Epithelial cell of prostate (primary cell): ENCODE data around the gene HOXD9.

Experiments used
- DNase-seq: peaks from one replicate; pipeline ENCODE4 v3.0.0-alpha.2; 2011; ENCODE audit warnings: low read depth, low spot score
- H3K27ac ChIP-seq: fragments of 450-650 bp; 2 replicates; pipeline ENCODE4 v1.5.1; 2017; ENCODE audit warnings: mild to moderate bottlenecking

Gene HOXD9

DNA sequence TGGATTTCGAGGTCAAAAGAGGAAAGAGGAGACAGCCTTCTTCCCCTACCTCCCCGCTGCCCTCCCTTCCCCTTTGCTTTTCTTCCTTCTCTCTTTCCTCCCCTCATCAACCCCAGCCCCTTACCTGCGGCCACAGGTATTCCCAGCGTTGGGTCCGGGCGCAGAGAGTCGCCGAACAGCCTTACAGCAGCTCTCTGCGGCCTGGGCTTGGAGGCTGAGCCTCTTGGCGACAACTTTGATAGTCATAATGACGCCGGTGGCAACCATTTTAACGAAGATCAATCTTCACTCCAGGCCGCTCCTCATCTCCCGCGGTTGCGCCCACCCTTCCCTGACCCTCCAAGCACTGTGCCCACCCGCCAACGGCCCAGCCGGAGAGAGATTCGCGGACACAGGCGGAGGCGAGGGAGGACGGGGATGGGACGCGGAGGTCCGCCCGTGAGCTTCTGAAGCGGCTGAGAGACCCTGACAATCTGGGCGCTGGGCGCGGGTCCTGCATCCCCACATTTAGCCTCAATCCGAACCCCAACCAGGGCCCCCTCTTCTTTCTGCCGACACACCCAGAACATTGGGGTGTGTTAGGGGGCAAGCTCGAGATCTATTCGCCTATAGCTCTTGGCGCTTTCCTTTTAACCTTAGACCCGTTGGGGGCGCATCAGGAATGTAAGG, 37.3 kb upstream of the HOXD9 start:
- H3K27ac ChIP-seq = no peak overlapping the region
- no peak for DNase-seq

DNA sequence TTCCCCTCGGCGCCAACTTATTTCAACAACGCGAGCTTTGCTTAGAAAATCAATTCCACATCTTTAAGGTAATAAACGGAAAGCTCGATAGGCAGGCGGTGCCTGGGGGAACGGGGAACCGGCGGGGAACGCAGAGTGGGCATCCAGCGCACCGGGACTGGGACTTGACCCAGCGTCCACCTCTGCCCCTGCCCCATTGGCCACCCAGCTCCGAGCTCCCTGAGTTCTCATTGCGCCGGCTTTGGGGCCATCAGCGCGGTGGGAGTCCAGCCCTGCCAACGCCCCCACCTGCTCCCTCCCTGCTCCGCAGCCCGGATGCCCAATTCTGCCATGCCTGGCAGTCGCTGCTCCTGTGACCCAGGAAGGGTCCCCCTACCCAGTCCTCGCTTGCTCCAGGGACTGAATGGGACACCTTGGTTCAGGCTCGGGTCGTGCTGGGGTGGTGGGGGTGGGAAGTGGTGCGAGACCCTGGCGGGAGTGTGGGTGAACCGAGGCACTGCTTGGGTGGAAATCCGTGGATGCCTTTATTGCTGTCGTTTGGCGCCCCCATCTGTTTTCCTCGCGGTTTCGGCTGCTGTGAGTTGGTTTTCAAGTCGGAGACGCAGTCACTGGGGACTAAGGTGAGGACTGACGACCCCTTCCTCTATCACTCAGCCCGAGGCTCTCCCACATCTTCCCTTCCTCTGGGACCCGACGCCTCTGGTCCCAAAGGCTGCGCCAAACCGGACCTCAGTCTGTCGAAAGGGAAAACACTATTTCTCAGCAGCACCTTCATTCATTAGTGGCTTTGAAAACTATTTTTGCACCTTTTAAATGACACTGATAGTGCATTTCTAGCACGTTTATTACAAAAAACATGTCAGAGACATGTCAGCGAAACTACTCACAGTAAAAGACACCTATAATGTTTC, 36.4 kb upstream of the HOXD9 start:
- no peak overlapping the region for H3K27ac ChIP-seq
- DNase-seq = no peak

DNA sequence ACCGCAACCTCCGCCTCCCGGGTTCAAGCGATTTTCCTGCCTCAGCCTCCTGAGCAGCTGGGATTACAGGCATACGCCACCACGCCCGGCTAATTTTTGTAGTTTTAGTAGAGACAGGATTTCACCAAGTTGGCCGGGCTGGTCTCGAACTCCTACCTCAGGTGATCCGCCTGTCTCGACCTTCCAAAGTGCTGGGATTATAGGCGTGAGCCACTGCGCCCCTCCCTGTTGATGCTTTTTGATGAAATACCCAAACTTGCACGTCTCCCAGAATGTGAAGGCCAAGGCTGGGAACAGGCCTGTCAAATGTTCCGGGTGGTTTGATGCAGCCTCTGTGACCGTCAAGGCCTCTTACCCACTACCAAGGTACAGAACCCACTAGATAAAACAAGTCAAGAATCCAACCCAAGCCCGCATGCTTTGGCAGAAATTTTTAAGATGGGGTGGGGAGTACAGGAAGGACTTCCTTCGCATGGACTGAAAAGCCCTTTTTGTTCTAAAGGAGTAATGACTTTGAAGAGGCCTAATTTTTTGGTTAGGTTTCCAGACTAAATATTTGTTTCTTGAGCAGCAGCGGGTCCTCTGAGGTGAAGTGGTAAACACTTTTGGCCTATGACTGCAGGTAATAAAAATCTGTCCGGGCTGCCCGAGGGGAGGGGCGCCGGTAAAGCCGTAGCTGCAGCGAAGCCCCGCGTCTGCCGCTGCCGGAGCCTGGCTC, 35.0 kb upstream of the HOXD9 start:
- no peak overlapping the region for H3K27ac ChIP-seq
- DNase-seq = no peak

DNA sequence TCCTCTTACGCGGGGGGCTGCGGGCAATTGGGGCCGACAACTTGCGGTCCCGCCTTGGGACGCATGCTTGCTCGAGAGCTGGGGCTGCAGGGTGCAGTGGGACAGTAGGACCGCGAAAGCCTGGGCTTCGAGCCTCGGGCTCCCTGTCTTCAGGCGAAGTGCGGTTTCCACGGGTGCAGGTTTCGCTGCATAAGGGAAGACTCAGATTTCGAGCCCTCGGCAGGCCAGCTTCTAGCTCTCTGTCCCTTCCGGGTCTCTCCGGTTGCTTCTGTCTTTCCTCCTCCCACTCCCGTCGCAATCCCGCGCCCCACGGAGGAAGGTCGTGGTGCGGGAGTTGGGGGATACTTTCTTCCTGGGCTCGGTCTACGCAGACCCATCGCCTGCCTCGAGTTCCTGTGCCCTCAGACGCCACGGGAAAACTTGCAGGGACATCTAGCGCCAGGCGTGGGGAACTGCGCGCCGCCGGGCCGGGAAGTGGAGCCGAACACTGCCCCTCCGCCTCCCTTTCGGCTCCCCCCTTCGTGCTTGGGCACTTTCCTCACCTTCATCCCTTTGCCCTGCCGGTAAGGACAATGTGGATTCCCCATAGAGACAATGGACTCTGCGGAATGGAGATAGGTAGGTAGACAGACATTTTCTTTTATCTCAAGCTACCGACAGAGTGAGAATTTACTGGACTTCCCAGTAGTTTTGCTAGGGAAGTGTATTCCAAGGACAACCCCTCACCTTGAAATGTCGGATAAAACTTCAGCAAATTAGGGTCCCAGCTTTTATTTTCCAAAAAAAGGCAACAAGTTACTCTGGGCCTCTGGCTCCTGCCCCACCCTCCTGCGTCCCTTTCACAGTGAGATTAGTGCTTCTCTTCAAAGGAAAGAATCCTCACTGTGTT, 34.2 kb upstream of the HOXD9 start:
- no peak overlapping the region for H3K27ac ChIP-seq
- DNase-seq = no peak

DNA sequence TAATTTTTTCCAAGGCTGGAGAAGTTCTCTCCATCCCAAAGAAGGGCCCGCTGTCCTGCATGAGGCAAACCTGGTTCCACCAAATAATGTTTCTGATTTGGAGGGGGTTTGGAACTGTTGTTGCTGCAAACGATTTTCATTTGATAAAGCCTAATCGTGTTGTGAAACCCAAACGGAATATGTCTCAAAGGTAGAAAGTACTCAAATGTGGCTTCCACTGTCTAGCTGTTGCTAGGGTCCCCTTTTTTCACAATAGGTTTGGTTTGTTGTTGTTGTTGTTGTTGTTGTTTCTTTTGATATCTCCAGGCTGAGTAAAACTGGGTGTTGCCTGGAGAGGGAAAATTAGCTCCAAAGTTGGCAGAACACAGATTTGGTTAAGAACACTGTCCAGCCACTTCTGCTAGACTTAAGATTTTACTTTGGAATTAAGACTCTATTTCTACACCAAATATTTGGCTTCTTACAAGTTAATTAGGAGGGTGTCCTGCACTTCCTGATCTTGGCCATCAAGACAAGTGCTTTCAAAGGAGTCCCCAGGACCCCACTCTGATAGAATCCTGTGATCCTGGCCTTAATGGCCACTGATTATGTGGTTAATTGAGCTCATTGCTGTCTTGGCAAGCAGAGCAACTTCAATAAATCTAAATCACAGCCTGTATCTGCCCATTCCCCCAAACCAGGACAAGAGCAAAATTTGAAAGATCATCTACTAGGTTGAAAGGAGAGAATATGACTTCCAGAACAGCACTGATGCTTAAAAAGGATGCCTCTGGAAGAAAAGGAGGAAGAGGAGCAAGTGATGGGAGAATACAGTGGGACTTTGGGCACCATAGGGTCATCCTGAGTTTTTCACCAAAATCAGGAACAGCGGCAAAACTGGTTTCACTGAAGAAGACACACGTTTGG, 33.3 kb upstream of the HOXD9 start:
- no peak overlapping the region for H3K27ac ChIP-seq
- DNase-seq = no peak

DNA sequence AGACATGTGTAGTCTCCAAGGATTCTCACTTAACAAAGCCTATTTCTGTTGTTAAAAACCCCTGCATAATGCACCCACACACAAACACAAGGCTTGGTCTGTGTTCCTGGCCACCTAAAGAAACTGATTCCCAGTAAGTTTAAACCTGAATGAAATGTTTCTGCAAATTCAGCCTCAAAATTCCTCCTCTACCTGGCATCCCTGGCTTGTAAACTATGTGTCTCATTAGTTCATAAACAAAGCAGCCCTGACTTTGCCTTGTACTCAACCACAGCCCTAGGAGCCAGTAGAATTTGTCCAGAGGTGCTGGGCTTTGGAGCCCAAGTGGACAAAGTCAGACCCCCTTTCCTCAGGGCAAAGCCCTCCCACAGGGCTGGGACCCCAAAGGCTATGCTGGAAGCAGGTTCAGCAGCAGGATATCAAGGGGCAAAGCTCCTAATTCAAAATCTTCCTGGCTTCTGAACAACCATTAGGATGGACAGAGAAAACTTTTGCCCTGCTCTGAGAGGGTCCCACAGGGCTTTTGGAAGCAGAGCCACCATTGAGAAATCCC, 32.6 kb upstream of the HOXD9 start:
- H3K27ac ChIP-seq = no peak overlapping the region
- DNase-seq = no peak

DNA sequence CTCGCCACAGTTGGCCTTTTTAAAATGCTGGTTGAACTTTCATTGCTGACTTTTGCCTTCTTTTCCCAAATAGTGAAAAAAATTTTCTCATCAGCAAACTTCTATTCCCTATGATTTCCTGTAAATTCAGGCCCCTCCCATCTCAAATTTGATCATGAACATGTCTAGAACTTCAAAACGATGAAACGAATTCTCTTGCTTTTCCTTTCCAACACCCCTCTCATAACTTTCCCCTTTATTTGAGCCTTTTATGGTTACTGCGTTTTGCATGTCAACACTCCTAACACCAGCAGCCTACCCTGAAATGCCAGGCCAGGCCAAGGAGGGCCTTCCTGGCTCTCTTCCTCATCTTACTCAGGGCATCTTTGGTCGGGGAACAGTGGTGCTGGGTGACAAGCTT, 31.7 kb upstream of the HOXD9 start:
- DNase-seq = no peak
- H3K27ac ChIP-seq = no peak overlapping the region

DNA sequence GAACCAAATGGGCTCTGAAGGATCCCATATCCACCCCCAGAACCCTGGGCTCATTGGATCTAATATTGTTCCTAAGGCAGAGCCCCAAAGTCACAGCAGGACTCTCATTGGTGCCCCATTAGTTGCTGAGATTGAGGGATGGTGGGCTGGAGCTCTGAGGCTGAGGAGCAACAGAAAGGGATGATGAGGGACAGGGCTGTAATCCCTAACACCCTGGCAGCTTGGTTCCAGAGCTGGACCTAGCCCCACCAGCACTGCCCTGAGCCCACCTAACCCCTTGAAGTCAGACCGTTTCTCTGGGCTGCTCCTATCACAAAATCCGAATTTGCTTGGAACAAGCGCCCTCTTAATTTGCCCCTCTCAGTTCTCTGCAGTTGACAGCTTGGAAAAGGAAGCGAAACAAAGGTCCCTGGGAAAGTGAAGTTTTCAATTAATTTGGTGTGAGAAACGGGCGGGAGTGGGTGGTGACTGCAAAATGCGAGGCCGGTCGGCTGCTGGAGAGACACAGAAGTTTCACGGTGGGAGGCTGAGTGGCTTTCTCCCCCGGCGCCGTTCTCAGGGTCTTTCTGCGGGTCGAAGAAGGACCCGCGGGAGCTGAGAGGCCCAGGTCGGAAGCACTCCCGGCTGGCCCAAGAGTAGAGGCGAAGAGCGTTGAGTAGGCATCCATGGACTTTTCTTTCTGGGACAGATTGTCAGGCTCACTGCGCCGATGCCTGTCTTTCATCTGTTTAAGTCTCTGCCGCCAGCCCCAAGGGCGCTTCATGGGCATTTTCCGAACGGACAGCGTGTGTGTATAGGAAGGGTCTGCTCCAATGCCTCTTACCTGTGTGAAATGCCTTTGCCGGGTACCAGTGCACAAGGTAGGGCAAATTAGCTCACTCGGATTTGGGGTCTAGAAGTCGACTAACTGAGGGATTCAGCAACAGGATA, 30.9 kb upstream of the HOXD9 start:
- no peak overlapping the region for H3K27ac ChIP-seq
- DNase-seq = no peak

DNA sequence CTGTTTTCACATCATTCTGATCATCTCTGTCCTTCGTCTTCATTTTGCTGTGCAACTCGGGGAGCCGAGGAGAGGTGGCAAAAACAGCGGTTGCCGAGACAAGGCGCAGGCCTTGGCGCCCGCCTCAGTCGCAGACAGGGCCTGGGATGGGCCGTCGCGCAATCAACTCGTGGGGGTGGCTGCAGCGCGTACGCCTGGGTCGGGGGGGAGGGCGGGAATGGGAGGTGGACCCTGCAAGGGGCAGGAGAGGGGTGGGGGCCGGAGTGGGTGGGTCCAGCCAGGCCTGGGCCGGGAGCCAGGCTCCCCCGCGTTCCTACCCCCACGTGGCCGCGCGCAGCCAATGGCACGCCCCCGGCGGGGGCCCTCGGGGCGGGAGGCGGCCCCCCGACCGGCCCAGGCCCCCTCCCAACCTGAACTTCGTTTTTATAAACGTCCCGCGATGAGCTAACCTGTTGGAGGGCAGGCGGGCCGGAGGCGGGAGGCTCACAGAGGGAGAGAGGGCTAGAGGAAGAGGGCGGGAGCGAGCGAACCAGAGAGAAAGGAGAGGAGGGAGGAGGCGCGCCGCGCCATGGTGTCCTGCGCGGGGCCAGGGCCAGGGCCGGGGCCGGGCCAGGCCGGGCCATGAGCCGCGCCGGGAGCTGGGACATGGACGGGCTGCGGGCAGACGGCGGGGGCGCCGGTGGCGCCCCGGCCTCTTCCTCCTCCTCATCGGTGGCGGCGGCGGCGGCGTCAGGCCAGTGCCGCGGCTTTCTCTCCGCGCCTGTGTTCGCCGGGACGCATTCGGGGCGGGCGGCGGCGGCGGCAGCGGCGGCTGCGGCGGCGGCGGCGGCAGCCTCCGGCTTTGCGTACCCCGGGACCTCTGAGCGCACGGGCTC, 30.0 kb upstream of the HOXD9 start, which contains the start of gene HOXD13:
HOXD13 (plus strand) TSS at position 452 of the 875 bp plus-strand sequence; CDS start at position 622, 170 bp downstream.
- no peak within 1 kb of the TSS for H3K27ac ChIP-seq
- no peak for DNase-seq

DNA sequence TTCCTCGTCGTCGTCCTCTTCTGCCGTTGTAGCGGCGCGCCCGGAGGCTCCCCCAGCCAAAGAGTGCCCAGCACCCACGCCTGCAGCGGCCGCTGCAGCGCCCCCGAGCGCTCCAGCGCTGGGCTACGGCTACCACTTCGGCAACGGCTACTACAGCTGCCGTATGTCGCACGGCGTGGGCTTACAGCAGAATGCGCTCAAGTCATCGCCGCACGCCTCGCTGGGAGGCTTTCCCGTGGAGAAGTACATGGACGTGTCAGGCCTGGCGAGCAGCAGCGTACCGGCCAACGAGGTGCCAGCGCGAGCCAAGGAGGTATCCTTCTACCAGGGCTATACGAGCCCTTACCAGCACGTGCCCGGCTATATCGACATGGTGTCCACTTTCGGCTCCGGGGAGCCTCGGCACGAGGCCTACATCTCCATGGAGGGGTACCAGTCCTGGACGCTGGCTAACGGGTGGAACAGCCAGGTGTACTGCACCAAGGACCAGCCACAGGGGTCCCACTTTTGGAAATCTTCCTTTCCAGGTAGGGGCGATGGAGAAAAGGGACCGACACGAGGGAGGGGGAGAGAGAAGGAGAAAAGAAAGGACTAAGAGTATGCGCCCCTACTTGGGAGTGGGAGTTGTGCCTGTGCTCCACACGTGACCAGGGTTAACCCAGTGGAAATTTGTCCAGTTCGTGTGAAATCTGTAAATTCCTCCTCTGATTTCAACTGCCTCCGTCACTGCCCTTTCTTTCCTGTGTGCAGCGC, 29.2 kb upstream of the HOXD9 start:
- DNase-seq = no peak
- H3K27ac ChIP-seq = no peak overlapping the region

DNA sequence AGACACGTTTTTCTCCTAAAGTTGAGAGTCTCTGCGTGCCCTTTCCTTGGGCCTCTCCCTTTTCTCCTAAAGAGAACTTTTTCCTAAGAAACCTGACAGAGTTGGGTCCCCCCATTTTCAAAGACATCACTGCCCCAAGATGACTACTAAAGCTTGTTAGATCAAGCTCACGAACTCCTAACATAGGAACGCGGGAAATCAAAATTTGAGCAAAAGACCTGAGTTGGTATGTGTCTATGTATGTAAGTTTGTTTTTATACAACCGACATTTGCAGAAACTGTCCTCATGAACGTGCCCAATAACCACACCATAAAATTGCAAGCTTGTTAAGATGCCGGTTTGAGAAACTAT, 28.6 kb upstream of the HOXD9 start:
- DNase-seq = no peak
- no peak overlapping the region for H3K27ac ChIP-seq

DNA sequence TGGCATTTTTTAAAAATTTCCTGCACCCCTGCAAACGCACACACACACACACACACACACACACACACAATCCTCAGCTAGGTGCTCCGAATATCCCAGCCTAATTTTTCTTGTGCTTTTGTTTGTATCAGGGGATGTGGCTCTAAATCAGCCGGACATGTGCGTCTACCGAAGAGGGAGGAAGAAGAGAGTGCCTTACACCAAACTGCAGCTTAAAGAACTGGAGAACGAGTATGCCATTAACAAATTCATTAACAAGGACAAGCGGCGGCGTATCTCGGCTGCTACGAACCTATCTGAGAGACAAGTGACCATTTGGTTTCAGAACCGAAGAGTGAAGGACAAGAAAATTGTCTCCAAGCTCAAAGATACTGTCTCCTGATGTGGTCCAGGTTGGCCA, 28.2 kb upstream of the HOXD9 start:
- DNase-seq = no peak
- H3K27ac ChIP-seq = no peak overlapping the region

DNA sequence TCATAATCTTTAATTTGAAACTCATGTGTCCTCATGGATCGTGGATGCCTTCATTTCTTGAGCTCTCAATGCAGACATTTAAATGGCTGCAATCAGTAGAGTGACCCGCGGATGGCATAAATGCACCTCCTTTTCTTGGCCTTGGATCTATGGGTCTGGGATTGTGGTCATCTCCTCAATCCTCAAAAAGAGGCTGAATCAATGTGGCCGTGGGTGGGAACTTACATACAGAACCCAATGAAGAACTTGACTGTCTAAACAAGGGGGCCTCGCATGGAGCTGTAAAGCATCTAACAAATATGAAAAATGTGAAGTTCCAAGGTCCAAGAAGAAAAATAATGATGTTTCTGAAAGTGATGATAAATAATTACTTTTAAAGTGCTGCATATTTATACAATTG, 27.1 kb upstream of the HOXD9 start:
- no peak for DNase-seq
- no peak overlapping the region for H3K27ac ChIP-seq

DNA sequence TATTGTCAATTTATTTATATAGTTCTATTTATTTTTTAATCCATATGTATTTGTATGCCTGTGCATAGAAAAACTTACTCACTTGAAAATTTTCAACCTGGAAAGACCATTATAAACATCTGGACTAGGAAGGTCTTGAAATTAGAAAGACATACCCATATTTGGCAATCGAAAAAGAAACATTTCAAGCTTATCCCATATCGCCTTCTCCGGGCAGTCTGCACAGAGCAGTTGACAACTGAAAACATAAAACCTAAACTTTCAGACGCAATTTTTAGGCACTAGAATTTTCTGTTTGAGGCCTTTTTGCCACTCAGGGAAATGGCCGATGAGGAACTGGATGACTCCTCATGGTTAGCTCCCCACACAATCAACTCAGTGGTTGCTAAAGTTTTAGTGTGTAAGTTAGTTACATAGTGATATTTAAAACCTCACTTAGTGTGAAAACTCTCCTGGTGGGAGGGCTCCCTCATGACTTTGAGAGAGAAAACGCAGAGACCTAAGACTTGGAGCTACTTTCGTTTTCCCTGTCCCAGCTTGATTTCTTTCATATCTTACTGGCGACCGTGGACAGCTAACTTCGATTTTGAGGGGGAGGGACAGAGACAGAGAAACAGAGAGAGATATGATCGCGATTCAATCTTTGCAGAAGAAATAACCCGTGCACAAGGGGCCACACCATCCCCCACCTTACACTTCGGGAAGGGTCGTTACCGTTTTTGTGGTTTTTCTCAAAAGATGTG, 26.1 kb upstream of the HOXD9 start:
- H3K27ac ChIP-seq = peak overlapping the region; percentile 54
- no peak for DNase-seq

DNA sequence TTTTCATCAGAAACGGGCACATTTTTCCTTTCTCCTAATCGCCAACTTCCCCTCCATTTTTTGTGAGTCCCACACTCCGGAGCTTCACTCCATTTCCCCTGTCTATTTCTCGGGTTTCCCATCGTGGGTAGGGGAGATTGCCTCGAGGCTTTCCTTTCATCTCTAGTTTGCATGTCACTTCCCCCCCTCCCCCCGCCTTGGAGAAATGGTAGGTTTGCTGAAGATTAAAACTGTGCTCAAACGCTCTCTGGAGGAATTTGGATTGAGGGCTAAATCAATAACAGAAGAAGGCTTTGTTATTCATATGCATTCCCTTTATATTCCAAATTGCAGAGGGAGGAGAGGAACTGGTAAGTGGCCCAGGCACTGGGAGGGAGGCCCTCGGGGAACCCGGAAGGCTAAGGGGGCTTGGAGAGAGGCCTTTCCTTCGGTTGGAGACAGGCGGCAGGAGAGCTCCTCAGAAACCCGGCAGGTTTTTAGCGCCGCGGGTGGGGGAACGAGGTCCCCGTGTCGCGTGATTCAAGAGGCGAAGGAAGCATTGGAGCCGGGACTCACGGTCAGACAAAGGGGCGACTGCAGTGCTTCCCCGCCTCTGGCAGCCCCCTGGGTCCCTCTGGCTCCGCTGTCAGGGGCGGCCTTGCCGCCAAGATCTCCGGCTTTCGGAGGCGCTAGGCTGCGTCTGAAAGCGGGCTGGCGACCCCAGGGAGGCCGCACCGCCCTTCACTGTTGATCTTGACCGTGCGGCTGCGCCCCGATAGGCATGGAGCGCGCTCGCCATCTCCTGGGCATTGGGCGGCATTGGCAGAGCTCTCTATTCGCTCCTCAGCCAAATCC, 25.3 kb upstream of the HOXD9 start:
- H3K27ac ChIP-seq = peak overlapping the region; percentile 54
- no peak for DNase-seq
